HG02938 (cell line): ENCODE results near the gene ICAM4.
"Not testable (repeated sequence)": the region's sequence is repeated elsewhere in the genome, so short reads cannot be mapped to it uniquely, and the experiment has no call there.

Experiments
- ATAC-seq: cut with Tn5 transposase; IDR thresholded peaks from one replicate; pipeline ENCODE4 v1.9.1; 2021; ENCODE audit warnings: mild to moderate bottlenecking, moderate library complexity; ENCODE audit not compliant: unreplicated experiment

The ICAM4 gene

GRCh38 chr19:10336725-10337124 lies 50.0 kb downstream of the ICAM4 start:
- not testable (repeated sequence) for ATAC-seq
